ENCODE data around the gene KIAA1549. TPM values are rescaled to one million over a fixed set of nuclear protein-coding genes. Genes with fewer than 3 reads are reported as not detected.

KIAA1549 gene
- total and polyA plus RNA-seq, 2 of the 4 experiments (the other 2 are of a cell fraction): 1.3 to 3.3 TPM

DNA sequence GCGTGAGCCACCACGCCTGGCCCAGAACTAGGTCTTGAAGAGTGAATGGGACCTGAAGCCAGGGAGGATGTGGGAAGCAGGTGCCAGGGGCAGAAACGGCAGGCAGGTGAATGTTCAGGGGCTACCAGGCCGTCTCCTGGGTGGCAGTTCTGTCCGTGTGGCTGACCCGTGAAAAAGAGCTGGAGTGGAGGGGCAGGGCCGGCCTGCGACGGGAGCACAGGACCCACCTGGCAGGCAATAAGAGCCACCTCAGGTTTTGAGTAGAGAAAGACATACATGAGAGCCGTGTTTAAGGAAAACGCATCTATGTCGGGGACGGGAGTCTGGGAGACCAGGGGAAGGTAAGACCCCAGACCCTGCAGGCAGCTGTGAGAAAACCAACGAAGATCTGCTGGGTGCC is 112.5 kb downstream of the KIAA1549 start:
- CTCF ChIA-PET: no interaction called here
- no peak overlapping the region for H3K14ac ChIP-seq (replicated peaks; ENCODE audit: low read depth, low read length)
- DNase-seq (no peak), ATAC-seq (ENCODE audit: low read depth) (no peak)
- dilution Hi-C loops (cut with HindIII; ENCODE audit: low sequenced_read_pairs, unreplicated experiment): no loop called here
- H3K36me3 ChIP-seq (ENCODE audit: control insufficient read depth, insufficient read depth, low read length): peaks cover 15% of the 10 kb centered on the region
- no peak overlapping the region for H2BK5ac ChIP-seq (ENCODE audit: low read depth, low read length, poor library complexity, severe bottlenecking)
- H3K4me1 ChIP-seq (ENCODE audit: control insufficient read depth, insufficient read depth, low read length): peaks cover 2% of the 10 kb centered on the region; the same call in 1 of the 2 replicates
- peaks cover 3% of the 10 kb centered on the region; the same call in 1 of the 2 replicates for H3K9me1 ChIP-seq (ENCODE audit: insufficient read depth, low read length)
- no peak overlapping the region for H3K23ac ChIP-seq (ENCODE audit: low read depth, low read length)
- H2AK9ac ChIP-seq (replicated peaks; ENCODE audit: low read depth, low read length, poor library complexity): no peak overlapping the region
- H3K4me2 ChIP-seq (ENCODE audit: low read depth, low read length): no peak overlapping the region
- no peak overlapping the region for H2BK20ac ChIP-seq (ENCODE audit: low read depth, low read length)
- no peak overlapping the region for H2BK120ac ChIP-seq (ENCODE audit: low read depth, low read length)
- no peaks in the 10 kb centered on the region for H3K9me3 ChIP-seq (ENCODE audit: control insufficient read depth, insufficient read depth, low read length)
- TF ChIP-seq MAZ (IDR thresholded peaks at IDR 0.05; ENCODE audit: borderline replicate concordance, low read depth, low read length) (no peak), RCOR1 (IDR thresholded peaks at IDR 0.05; ENCODE audit: insufficient replicate concordance, low read length) (no peak), FOS (IDR thresholded peaks at IDR 0.05; ENCODE audit: low read depth, low read length) (no peak), CHD1 (IDR thresholded peaks at IDR 0.05; ENCODE audit: low read depth, low read length) (no peak), NFE2L2 (IDR thresholded peaks at IDR 0.05; ENCODE audit: low read depth, low read length) (no peak), POLR2A (IDR thresholded peaks at IDR 0.05; ENCODE audit: low read depth, low read length) (no peak), MXI1 (IDR thresholded peaks at IDR 0.05; ENCODE audit: borderline replicate concordance, low read depth, low read length) (no peak), RFX5 (IDR thresholded peaks at IDR 0.05; ENCODE audit: low read depth, low read length) (no peak), MAFK (IDR thresholded peaks at IDR 0.05; ENCODE audit: low read depth, low read length) (no peak), BHLHE40 (IDR thresholded peaks at IDR 0.05; ENCODE audit: low read depth, low read length) (no peak), RAD21 (IDR thresholded peaks at IDR 0.05; ENCODE audit: low read length) (no peak), CEBPB (IDR thresholded peaks at IDR 0.05; ENCODE audit: low read depth, low read length) (no peak), SMC3 (IDR thresholded peaks at IDR 0.05; ENCODE audit: low read depth, low read length) (no peak)
- TF ChIP-seq, protein P1, sequence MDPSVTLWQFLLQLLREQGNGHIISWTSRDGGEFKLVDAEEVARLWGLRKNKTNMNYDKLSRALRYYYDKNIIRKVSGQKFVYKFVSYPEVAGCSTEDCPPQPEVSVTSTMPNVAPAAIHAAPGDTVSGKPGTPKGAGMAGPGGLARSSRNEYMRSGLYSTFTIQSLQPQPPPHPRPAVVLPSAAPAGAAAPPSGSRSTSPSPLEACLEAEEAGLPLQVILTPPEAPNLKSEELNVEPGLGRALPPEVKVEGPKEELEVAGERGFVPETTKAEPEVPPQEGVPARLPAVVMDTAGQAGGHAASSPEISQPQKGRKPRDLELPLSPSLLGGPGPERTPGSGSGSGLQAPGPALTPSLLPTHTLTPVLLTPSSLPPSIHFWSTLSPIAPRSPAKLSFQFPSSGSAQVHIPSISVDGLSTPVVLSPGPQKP (IDR thresholded peaks at IDR 0.05; ENCODE audit: borderline replicate concordance, low read depth, low read length): no peak
- TF ChIP-seq, protein P2, sequence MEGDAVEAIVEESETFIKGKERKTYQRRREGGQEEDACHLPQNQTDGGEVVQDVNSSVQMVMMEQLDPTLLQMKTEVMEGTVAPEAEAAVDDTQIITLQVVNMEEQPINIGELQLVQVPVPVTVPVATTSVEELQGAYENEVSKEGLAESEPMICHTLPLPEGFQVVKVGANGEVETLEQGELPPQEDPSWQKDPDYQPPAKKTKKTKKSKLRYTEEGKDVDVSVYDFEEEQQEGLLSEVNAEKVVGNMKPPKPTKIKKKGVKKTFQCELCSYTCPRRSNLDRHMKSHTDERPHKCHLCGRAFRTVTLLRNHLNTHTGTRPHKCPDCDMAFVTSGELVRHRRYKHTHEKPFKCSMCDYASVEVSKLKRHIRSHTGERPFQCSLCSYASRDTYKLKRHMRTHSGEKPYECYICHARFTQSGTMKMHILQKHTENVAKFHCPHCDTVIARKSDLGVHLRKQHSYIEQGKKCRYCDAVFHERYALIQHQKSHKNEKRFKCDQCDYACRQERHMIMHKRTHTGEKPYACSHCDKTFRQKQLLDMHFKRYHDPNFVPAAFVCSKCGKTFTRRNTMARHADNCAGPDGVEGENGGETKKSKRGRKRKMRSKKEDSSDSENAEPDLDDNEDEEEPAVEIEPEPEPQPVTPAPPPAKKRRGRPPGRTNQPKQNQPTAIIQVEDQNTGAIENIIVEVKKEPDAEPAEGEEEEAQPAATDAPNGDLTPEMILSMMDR (conservative IDR thresholded peaks at IDR 0.05; ENCODE audit: low read depth, low read length): no peak
- TF ChIP-seq, protein P3, sequence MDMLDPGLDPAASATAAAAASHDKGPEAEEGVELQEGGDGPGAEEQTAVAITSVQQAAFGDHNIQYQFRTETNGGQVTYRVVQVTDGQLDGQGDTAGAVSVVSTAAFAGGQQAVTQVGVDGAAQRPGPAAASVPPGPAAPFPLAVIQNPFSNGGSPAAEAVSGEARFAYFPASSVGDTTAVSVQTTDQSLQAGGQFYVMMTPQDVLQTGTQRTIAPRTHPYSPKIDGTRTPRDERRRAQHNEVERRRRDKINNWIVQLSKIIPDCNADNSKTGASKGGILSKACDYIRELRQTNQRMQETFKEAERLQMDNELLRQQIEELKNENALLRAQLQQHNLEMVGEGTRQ (IDR thresholded peaks at IDR 0.05; ENCODE audit: low read depth, low read length): no peak
- H4K8ac ChIP-seq (ENCODE audit: low read depth in 2 of 2, low read length in 2 of 2): no peak overlapping the region
- intact Hi-C loops (cut with micrococcal nuclease): no loop called here
- 97% methylated on average over 9 of the region's 14 CpGs; no CpG with 5 or more reads in 1 of the 2 experiments for WGBS, 2 experiments (ENCODE audit: extremely low coverage in 2 of 2, insufficient read length in 1 of 2)
- no peaks in the 10 kb centered on the region for H3K27me3 ChIP-seq (ENCODE audit: control insufficient read depth, insufficient read depth, low read length)
- no peak overlapping the region for H3K9ac ChIP-seq (ENCODE audit: low read depth, low read length)
- POLR2A ChIA-PET (ENCODE audit: unreplicated experiment): no interaction called here
- no peak overlapping the region for H3K27ac ChIP-seq (ENCODE audit: insufficient read depth, low read length)
- no peaks in the 10 kb centered on the region for H3K79me1 ChIP-seq (ENCODE audit: low read depth in 1 of 2, low read length in 2 of 2)
- no peaks in the 10 kb centered on the region for H4K20me1 ChIP-seq (ENCODE audit: insufficient read depth, low read length)
- no peak overlapping the region for H4K5ac ChIP-seq (ENCODE audit: low read depth, low read length)
- H4K91ac ChIP-seq (ENCODE audit: insufficient read depth, low read depth, low read length): no peak overlapping the region
- no peak overlapping the region for H2BK15ac ChIP-seq (ENCODE audit: low read depth, low read length)
- BruUV-seq (replicated peaks): no TSS peak
- H3K4ac ChIP-seq (ENCODE audit: low read depth, low read length): no peak overlapping the region
- no peak overlapping the region for H3K4me3 ChIP-seq (ENCODE audit: insufficient read depth, low read depth, low read length)
- no peak overlapping the region for H2AK5ac ChIP-seq (ENCODE audit: low read depth, low read length)
- no peak overlapping the region for H3K18ac ChIP-seq (ENCODE audit: low read depth, low read length)
- H3K56ac ChIP-seq (ENCODE audit: extremely low read depth, insufficient read depth, low read length): no peak overlapping the region
- in situ Hi-C loops (cut with MboI; ENCODE audit: low sequenced_read_pairs): no loop called here
- no peak overlapping the region for H2AFZ ChIP-seq (replicated peaks; ENCODE audit: low read length, poor library complexity)
